ENCODE measurements around the gene TMEM156. TPM values are rescaled to one million over a fixed set of nuclear protein-coding genes. Genes with fewer than 3 reads are reported as not detected.
"Not testable (repeated sequence)": the region's sequence is repeated elsewhere in the genome, so short reads cannot be mapped to it uniquely, and the experiment has no call there.

TMEM156 gene
- total RNA-seq, 1 donor from 2014 or later, result not detected

- ATAC-seq (ENCODE audit: poor library complexity) (no peak), DNase-seq (no peak)
- intact Hi-C loops (cut with DNase I), result no loop called here
These were observed 55.9 kb downstream of the TMEM156 start for GRCh38 chr4:38976308-38976707.

- ATAC-seq (ENCODE audit: poor library complexity), result no peak
- no peak for DNase-seq
- intact Hi-C loops (cut with DNase I), result no loop called here
These were observed 63.5 kb downstream of the TMEM156 start for GRCh38 chr4:38968668-38969067.

GRCh38 chr4:38967260-38968095, 64.7 kb downstream of the TMEM156 start:
- ATAC-seq (ENCODE audit: poor library complexity), result peak; percentile 58
- intact Hi-C loops (cut with DNase I), result no loop called here
- no peak for DNase-seq

GRCh38 chr4:38965866-38966265, 66.3 kb downstream of the TMEM156 start:
- DNase-seq (no peak), ATAC-seq (ENCODE audit: poor library complexity) (no peak)
- intact Hi-C loops (cut with DNase I), result no loop called here

- no peak for ATAC-seq (ENCODE audit: poor library complexity)
- intact Hi-C loops (cut with DNase I), result no loop called here
- no peak for DNase-seq
These were observed 67.0 kb downstream of the TMEM156 start for GRCh38 chr4:38964942-38965775.

- ATAC-seq (ENCODE audit: poor library complexity); intact Hi-C loops (cut with DNase I); DNase-seq: not testable (repeated sequence)
These were observed 73.0 kb downstream of the TMEM156 start for GRCh38 chr4:38959248-38959647.

GRCh38 chr4:38958453-38959190, 73.6 kb downstream of the TMEM156 start:
- DNase-seq (no peak), ATAC-seq (ENCODE audit: poor library complexity) (no peak)
- intact Hi-C loops (cut with DNase I), result no loop called here

GRCh38 chr4:38957893-38958292, 74.3 kb downstream of the TMEM156 start:
- DNase-seq (no peak), ATAC-seq (ENCODE audit: poor library complexity) (no peak)
- intact Hi-C loops (cut with DNase I), result no loop called here

- no peak for ATAC-seq (ENCODE audit: poor library complexity)
- intact Hi-C loops (cut with DNase I), result no loop called here
- DNase-seq, result no peak
These were observed 74.9 kb downstream of the TMEM156 start for GRCh38 chr4:38957261-38957815.

- ATAC-seq (ENCODE audit: poor library complexity) (no peak), DNase-seq (no peak)
- intact Hi-C loops (cut with DNase I), result no loop called here
These were observed 76.3 kb downstream of the TMEM156 start for GRCh38 chr4:38955957-38956356.

GRCh38 chr4:38954727-38955126, 77.5 kb downstream of the TMEM156 start:
- ATAC-seq (ENCODE audit: poor library complexity), result no peak
- intact Hi-C loops (cut with DNase I), result no loop called here
- DNase-seq, result no peak

GRCh38 chr4:38952017-38952416, 80.2 kb downstream of the TMEM156 start:
- ATAC-seq (ENCODE audit: poor library complexity), result no peak
- intact Hi-C loops (cut with DNase I), result no loop called here

GRCh38 chr4:38951598-38951997, 80.6 kb downstream of the TMEM156 start:
- ATAC-seq (ENCODE audit: poor library complexity) (no peak), DNase-seq (no peak)
- intact Hi-C loops (cut with DNase I), result no loop called here

More at GRCh38 chr4:38952017-38952416, 80.2 kb downstream of the TMEM156 start:
- no peak for DNase-seq

GRCh38 chr4:38950734-38951133, 81.5 kb downstream of the TMEM156 start:
- ATAC-seq (ENCODE audit: poor library complexity) (no peak), DNase-seq (no peak)
- intact Hi-C loops (cut with DNase I), result no loop called here

GRCh38 chr4:38950159-38950558, 82.0 kb downstream of the TMEM156 start:
- ATAC-seq (ENCODE audit: poor library complexity), result no peak
- intact Hi-C loops (cut with DNase I), result no loop called here
- DNase-seq, result no peak

- intact Hi-C loops (cut with DNase I), result no loop called here
- no peak for ATAC-seq (ENCODE audit: poor library complexity)
These were observed 82.7 kb downstream of the TMEM156 start for GRCh38 chr4:38949411-38950051.

GRCh38 chr4:38948551-38948950, 83.7 kb downstream of the TMEM156 start:
- no peak for DNase-seq
- intact Hi-C loops (cut with DNase I), result no loop called here

More at GRCh38 chr4:38949411-38950051, 82.7 kb downstream of the TMEM156 start:
- DNase-seq, result no peak

GRCh38 chr4:38946919-38947318, 85.3 kb downstream of the TMEM156 start:
- intact Hi-C loops (cut with DNase I), result no loop called here
- no peak for DNase-seq
- no peak for ATAC-seq (ENCODE audit: poor library complexity)

More at GRCh38 chr4:38948551-38948950, 83.7 kb downstream of the TMEM156 start:
- peak; percentile 76 for ATAC-seq (ENCODE audit: poor library complexity)
